GM13976 (cell line): ENCODE measurements around the gene MBOAT1.

ENCODE experiments used
- DNase-seq: peaks from one replicate; pipeline ENCODE4 v3.0.0; 2012; ENCODE audit warnings: low spot score
- in situ Hi-C: fragments of 300-500 bp; cut with MboI; formaldehyde crosslinking; loops from one replicate; pipeline ENCODE4 v1.12.0; 2022; ENCODE audit warnings: low sequenced_read_pairs, mixed read lengths, inconsistent platforms; ENCODE audit not compliant: unreplicated experiment
- TF ChIP-seq, protein P1 (sequence below): IDR thresholded peaks from 2 replicates; pipeline ENCODE4 v1.5.1; 2012; ENCODE audit warnings: borderline replicate concordance, mild to moderate bottlenecking; ENCODE audit not compliant: insufficient read depth; ENCODE audit errors: extremely low read depth, missing control alignments, control extremely low read depth

The MBOAT1 gene

DNA sequence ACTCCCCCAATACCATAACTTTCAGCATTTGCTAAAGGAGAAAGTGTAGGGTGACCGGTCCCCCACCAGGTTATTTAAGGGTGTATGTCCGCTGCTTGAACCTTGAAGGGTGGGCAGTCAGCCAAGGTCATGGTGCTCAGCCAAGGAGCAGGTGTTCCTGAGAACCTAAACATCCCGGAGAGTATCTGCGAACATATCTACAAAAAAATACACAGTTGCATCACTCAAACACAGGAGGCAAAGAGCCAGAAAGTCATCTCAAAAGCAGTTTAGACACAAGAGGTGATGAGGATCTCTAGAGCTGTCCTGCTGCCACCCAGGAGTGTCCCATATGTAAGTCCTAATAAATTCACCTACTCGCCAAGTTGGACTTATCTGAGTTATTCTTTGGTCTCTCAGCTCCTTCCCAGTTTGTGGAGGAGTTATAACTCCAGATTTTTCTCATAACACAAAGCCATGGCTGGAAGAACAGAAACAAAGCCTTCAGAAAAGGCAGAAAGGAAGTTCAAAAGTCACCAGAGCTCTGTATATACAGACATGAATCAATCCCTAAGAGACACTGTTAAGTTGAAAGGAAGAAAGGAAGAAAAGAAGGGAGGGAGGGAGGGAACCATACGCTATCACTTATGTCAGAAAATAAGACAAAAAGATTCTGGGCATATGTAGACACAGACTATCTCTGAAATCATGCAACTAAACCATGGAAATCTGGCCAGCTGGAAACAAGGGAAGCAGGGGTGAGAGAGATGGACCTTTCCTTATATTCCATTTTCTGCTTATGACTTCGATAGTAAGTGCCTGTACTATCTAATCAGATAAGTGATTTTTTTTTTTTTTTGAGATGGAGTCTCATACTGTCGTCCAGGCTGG lies 11.3 kb downstream of the MBOAT1 start:
- in situ Hi-C loops, result no loop called here
- no peak for DNase-seq
- TF ChIP-seq, protein P1, sequence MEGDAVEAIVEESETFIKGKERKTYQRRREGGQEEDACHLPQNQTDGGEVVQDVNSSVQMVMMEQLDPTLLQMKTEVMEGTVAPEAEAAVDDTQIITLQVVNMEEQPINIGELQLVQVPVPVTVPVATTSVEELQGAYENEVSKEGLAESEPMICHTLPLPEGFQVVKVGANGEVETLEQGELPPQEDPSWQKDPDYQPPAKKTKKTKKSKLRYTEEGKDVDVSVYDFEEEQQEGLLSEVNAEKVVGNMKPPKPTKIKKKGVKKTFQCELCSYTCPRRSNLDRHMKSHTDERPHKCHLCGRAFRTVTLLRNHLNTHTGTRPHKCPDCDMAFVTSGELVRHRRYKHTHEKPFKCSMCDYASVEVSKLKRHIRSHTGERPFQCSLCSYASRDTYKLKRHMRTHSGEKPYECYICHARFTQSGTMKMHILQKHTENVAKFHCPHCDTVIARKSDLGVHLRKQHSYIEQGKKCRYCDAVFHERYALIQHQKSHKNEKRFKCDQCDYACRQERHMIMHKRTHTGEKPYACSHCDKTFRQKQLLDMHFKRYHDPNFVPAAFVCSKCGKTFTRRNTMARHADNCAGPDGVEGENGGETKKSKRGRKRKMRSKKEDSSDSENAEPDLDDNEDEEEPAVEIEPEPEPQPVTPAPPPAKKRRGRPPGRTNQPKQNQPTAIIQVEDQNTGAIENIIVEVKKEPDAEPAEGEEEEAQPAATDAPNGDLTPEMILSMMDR, result no peak

DNA sequence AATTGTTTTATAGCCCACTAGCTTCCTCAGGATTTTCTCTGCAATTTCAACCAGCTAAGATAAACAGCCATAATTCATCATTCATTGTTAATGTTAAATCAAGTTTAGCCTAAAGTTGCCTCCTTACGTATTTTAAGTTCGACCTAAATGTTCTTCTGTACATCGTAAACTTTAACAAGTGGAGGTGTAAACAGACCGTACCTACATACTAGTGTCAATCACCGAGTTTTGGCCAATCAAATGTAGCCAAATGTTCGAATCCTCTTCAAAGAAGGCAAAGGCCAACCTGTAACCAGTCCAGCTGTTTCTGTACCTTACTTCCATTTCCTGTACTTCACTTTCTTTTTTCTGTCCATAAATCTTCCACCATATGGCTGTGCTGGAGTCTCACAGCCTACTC lies 13.5 kb downstream of the MBOAT1 start:
- DNase-seq, result no peak
- in situ Hi-C loops, result no loop called here
- TF ChIP-seq, protein P1, result no peak

DNA sequence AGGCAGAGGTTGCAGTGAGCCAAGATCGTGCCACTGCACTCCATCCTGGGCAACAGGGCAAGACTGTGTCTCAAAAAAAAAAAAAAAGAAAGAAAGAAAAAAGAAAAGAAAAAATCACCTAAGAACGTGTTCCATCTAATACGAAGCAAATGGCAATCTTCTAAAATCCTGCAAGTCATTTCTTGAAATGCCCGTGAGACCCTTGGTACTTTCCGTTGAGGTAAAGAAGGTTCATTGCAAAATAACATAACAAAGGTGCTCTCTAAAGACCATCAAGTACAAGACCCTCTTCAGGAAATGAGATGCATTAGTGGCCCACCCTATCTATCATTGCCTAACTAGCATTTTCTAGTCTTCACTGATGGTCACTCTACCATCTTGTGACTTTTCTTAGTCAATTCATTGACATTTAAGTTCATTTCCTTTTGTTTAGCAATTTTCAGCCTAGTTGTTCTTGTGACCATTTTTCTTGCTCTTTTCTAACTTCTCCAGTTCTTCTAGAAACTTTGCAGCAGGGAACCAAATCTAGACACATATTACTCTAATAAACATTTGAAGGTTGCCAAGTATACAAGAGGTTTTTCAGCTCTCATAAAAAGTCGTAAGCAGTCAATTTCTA lies 14.0 kb downstream of the MBOAT1 start:
- in situ Hi-C loops, result no loop called here

DNA sequence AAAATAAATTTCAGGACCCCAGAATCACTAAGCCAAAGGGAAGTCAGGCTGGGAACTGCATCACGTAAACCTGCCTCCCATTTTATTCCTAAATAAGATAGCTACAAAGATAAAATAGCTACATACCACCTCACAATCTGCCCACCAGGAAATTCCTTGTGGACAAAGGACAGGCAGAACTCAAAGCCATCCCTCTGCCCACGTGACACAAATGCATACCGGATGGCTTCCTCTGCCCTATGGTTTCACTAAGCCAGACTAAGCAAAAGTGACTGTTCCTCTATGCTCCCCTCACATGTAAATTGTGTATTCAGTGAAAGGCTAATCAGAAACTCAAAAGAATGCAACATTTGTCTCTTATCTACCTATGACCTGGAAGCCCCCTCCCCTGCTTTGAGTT lies 15.0 kb downstream of the MBOAT1 start:
- TF ChIP-seq, protein P1, result no peak

More for the DNA sequence above, 14.0 kb downstream of the MBOAT1 start:
- TF ChIP-seq, protein P1, result no peak
- DNase-seq, result no peak

DNA sequence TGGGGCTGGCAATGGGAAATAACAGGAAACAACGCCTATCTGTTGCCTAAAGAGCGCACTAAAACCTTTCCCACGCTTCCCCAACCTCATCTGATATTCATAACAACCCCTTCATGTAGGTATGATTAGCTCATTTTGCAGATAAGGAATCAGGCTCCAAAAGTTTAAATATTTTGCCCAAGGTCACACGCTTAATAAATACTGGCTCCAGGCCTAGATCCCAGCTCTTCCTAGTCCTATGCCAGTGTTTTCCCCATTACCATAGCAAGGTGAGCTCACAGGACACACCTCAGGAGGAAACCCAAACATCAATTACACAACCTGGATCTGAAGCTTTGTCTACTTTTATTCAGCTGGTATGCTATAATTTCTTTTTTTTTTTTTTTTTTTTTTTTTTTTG lies 19.6 kb downstream of the MBOAT1 start:
- no peak for DNase-seq
- TF ChIP-seq, protein P1, result no peak
- in situ Hi-C loops, result no loop called here

More for the DNA sequence above, 15.0 kb downstream of the MBOAT1 start:
- no peak for DNase-seq
- in situ Hi-C loops, result no loop called here

DNA sequence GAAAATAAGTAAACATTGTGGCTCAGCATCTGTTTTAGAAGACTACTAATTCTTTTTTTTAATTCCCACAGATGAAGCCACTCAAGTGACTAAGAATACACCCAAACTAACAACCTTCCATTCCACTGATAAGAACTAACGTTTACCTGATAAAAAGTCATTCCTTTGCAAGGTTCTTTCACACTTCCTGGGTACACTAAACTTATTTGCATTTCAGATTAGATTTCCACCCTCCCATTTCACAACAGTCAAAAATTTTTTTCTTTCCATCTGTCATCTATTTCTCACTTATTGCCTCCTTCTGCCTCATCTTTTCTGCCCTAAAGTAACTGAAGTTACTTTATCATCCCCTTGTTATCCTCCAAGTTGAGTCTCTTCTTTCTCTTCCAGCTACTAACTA lies 20.3 kb downstream of the MBOAT1 start:
- DNase-seq, result no peak
- TF ChIP-seq, protein P1, result no peak
- in situ Hi-C loops, result no loop called here
